Activated CD4-positive, CD25-positive, alpha-beta regulatory T cell treated with anti-CD3 and anti-CD28 coated beads, Interleukin-2, amount 50 U/mL, for 16 hours (primary cell): ENCODE results near the gene RNU6-9.

Experiments
- DNase-seq: peaks from one replicate; pipeline ENCODE4 v3.0.0-alpha.2; 2020; ENCODE audit warnings: low read depth, low spot score

Gene RNU6-9

GRCh38 chr19:917323-918151, 24.3 kb downstream of the RNU6-9 start, which contains the start of gene KISS1R:
TSS of gene KISS1R (plus strand) at chr19:917333. CDS start at chr19:917503, 170 bp downstream.
- no peak for DNase-seq

DNA sequence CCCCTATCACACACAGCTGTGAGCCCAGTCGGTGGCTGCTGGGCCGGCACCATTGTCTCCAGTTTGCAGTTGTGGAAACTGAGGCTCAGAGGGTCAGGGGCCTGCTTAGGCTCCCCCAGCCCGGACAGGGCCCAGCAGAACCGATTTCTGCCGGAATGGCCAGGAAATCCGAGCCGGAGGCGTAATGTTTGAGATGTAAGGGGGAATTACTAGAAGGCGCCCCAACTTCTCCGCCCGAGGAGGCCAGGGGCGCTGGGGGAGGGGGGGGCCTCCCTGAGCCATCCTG, 24.8 kb downstream of the RNU6-9 start:
- no peak for DNase-seq

DNA sequence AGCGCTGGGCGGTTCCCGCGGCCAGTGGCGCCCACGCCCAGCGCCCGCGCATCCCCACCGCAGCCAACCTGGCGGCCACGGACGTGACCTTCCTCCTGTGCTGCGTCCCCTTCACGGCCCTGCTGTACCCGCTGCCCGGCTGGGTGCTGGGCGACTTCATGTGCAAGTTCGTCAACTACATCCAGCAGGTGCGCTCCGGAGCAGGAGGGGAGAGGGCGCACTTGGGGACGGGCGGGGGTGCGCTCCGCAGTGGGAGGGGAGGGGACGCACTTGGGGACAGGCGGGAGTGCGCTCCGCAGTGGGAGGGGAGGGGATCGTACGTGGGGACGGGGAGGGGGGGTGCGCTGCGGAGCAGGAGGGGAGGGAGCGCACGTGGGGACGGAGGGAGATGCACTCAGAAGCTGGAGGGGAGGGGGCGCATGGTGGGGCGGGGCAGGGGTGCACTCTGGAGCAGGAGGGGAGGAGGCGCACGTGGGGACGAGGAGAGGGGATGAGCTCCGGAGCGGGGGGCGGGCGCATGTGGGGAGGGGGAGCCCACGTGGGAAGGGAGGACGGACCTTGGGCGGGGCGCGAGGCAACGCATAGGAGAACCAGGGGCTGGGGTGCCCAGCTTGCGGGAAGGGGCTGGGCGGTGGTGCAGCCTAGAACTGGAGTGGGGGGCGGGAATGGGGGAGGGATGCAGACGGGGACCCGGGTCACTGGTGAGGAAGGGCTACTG, 25.4 kb downstream of the RNU6-9 start:
- DNase-seq: no peak

DNA sequence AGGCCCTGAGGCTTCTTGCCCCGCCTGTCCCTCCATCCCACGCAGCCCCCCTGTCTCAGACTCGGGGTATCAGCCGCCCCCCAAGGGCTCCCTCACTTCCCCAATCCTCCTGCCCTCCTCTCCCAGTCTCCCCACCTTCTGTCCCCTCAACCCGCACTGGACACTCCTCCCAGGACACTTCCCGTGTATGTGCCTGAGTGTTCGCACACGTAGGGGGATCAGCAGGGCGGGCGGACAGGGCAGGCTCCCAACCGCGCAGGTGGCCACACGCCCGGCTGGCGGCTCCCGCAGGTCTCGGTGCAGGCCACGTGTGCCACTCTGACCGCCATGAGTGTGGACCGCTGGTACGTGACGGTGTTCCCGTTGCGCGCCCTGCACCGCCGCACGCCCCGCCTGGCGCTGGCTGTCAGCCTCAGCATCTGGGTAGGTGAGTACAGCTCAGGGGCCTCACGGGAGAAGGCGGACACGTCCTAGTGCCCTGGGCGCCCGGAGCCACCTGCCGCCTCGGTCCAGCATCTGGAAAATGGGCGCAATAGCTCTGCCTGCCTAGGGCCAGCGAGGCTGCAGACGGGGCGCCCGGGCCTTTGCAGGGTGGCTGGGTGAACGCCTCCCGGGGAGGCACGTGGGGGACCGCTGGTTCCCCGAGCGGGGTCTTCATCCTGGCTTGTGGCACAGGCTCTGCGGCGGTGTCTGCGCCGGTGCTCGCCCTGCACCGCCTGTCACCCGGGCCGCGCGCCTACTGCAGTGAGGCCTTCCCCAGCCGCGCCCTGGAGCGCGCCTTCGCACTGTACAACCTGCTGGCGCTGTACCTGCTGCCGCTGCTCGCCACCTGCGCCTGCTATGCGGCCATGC, 26.1 kb downstream of the RNU6-9 start:
- DNase-seq: no peak

GRCh38 chr19:920051-920864, 27.0 kb downstream of the RNU6-9 start:
- no peak for DNase-seq

DNA sequence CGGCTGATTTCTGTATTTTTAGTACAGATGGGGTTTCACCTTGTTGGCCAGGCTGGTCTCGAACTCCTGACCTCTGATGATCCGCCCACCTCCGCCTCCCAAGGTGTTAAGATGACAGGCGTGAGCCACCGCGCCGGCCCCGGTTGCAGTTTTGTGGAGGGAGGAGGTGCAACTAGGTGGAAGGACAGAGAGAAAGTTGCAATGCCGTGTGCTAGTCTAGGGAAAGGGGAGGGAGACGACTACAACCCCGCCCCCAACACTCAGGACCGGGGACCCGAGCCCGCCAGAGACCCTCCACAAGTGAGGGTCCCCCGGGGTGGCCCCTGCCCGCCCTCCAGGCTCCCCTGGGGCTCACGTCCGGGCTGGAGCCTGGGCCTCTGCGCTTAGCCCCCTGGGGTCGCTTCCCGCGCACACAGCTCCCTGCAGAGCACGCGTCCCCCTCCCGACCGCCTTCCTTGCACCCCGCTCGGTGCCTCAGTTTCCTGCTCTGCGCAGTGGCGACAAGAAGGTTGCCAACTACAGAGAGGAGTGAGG, 31.3 kb downstream of the RNU6-9 start:
- no peak for DNase-seq

- DNase-seq: peak; percentile 41
Observed at GRCh38 chr19:925087-925525, 31.8 kb downstream of the RNU6-9 start.

- peak; percentile 56 for DNase-seq
Observed at GRCh38 chr19:925526-926322, 32.4 kb downstream of the RNU6-9 start, which contains the start of gene ARID3A. TSS of gene ARID3A (plus strand) at chr19:926035. CDS start at chr19:929529, 3,494 bp downstream.

GRCh38 chr19:926323-926588, 33.0 kb downstream of the RNU6-9 start:
- DNase-seq: no peak

- no peak for DNase-seq
Observed at GRCh38 chr19:926589-927350, 33.5 kb downstream of the RNU6-9 start.

DNA sequence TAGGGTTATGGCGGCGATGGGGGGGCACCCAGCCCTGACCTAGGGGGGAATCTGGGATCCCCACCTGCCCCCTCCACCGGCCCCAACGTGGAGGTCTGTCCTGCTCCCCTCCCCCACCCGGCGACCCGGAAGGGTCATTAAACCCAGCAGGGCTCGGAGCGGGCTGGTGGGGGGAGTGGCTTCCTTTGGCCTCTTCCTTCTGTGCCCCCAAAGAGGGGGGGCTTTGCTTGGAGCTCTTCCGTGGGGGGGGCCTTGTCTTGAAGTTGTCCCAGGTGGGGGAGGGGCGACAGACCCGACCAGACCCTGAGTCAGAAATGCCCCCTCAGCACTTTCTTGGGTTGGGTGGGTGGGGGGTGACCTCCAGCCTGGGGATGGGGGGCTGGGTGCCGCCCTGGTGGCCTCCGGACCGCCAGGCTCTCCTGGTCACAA, 34.1 kb downstream of the RNU6-9 start:
- no peak for DNase-seq

- no peak for DNase-seq
Observed at GRCh38 chr19:927780-928401, 34.6 kb downstream of the RNU6-9 start.

- DNase-seq: no peak
Observed at GRCh38 chr19:928471-929202, 35.4 kb downstream of the RNU6-9 start.

DNA sequence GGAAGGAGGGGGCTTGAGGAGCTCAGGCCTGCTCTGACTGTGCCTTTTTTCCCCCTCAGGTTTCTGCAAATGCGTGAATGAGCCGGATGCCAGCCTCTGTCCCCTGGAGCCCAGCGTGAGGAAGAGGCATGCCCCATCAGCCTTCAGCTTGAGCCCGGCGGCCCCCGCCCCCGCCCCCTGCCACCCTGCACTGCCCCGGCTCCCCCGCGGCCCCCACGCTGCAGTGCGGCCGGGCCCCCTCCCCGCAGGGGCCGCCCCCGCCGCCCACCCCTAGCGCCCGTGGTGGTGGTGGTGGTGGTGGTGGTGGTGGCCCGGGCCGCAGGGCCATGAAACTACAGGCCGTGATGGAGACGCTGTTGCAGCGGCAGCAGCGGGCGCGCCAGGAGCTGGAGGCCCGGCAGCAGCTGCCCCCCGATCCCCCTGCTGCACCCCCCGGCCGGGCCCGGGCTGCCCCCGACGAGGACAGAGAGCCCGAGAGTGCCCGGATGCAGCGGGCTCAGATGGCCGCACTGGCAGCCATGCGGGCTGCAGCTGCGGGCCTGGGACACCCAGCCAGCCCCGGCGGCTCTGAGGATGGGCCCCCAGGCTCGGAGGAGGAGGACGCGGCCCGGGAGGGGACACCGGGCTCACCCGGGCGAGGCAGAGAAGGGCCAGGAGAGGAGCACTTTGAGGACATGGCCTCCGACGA, 36.1 kb downstream of the RNU6-9 start:
- DNase-seq: no peak

- no peak for DNase-seq
Observed at GRCh38 chr19:929891-930258, 36.6 kb downstream of the RNU6-9 start.

GRCh38 chr19:931860-932647, 38.8 kb downstream of the RNU6-9 start:
- DNase-seq: no peak
